HL-60/S4 treated with retinoic acid at 250 ng/mL for 4 days and 3 days (cell line): ENCODE results near the gene STXBP5.

ENCODE experiments used
- in situ Hi-C: fragments of 300-500 bp; cut with MboI; formaldehyde crosslinking; loops from 2 replicates; pipeline ENCODE4 v1.7.0; 2022; ENCODE audit warnings: low sequenced_read_pairs

STXBP5 gene

GRCh38 chr6:147283460-147283859 is 79.2 kb downstream of the STXBP5 start:
- in situ Hi-C loops, result no loop called here

GRCh38 chr6:147285087-147285855 is 81.1 kb downstream of the STXBP5 start:
- in situ Hi-C loops, result no loop called here

- in situ Hi-C loops, result no loop called here
These were observed 83.7 kb downstream of the STXBP5 start for GRCh38 chr6:147287869-147288271.

- in situ Hi-C loops, result no loop called here
These were observed 92.9 kb downstream of the STXBP5 start for GRCh38 chr6:147297124-147297523.

- in situ Hi-C loops, result no loop called here
These were observed 93.6 kb downstream of the STXBP5 start for GRCh38 chr6:147297663-147298316.

GRCh38 chr6:147298461-147298860 is 94.2 kb downstream of the STXBP5 start:
- in situ Hi-C loops, result no loop called here

- in situ Hi-C loops, result no loop called here
These were observed 94.8 kb downstream of the STXBP5 start for GRCh38 chr6:147299035-147299434.

GRCh38 chr6:147301070-147301469 is 96.9 kb downstream of the STXBP5 start:
- in situ Hi-C loops, result no loop called here

GRCh38 chr6:147304016-147304415 is 99.8 kb downstream of the STXBP5 start:
- in situ Hi-C loops, result no loop called here

GRCh38 chr6:147310521-147310920 is 106.3 kb downstream of the STXBP5 start:
- in situ Hi-C loops, result no loop called here

- in situ Hi-C loops, result no loop called here
These were observed 107.0 kb downstream of the STXBP5 start for GRCh38 chr6:147311218-147311617.

GRCh38 chr6:147321260-147321659 is 117.0 kb downstream of the STXBP5 start:
- in situ Hi-C loops, result no loop called here

- in situ Hi-C loops, result no loop called here
These were observed 118.3 kb downstream of the STXBP5 start for GRCh38 chr6:147322299-147323162.

- in situ Hi-C loops, result no loop called here
These were observed 121.3 kb downstream of the STXBP5 start for GRCh38 chr6:147325557-147325956.

GRCh38 chr6:147331401-147331800 is 127.2 kb downstream of the STXBP5 start:
- in situ Hi-C loops, result no loop called here

- in situ Hi-C loops, result no loop called here
These were observed 133.7 kb downstream of the STXBP5 start for GRCh38 chr6:147337921-147338320.

- in situ Hi-C loops, result no loop called here
These were observed 137.3 kb downstream of the STXBP5 start for GRCh38 chr6:147341486-147341885.

GRCh38 chr6:147345902-147346301 is 141.7 kb downstream of the STXBP5 start:
- in situ Hi-C loops, result no loop called here

- in situ Hi-C loops, result no loop called here
These were observed 143.1 kb downstream of the STXBP5 start for GRCh38 chr6:147347179-147347881.

- in situ Hi-C loops, result no loop called here
These were observed 143.8 kb downstream of the STXBP5 start for GRCh38 chr6:147347882-147348575.
